ENCODE measurements around the gene KDM4B. TPM values are rescaled to one million over a fixed set of nuclear protein-coding genes. Genes with fewer than 3 reads are reported as not detected.

KDM4B gene
- total and polyA plus RNA-seq, 7 donors, result 7.2 to 46.5 (median 21.4) TPM

DNA sequence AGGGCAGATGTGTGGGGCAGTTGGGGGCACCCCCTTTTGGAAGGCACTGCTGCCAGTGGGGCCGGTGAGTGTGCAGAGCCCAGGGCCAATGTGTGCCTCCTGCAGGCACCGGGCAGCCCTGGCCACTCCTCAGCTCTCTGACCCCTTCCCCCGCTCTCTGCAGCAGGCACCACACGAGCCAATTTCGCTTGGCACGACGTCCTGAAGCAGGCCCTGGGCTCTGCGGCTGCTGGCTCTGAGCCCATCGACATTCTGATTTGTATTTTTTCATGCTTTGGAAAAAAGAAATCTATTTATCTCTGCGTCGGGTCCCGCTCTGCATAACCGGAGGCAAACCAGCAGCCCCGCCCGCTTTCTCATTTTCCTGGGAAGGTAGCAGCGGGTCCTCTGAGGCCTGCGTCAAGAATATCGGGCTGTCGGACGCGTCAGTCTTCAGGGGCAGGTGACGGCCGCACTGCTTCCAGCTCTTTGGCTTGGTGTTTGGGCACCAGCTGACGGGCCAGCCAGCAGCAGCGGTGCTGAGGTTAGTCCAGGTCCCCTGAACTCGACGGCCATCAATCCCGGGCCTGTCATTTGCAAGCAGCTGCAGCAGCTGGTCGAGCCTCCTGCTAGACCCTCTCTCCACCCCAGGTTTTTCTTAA, 134.3 kb downstream of the KDM4B start:
- Histone ChIP-seq H3K4me1 (peaks cover 0 to 51% (median 33%) of the 10 kb centered on the region in 4 donors), H3K36me3 (peaks cover 0 to 31% (median 9%) of the 10 kb centered on the region in 4 donors), H3K9me3 (peaks cover 7 to 14% (median 9%) of the 10 kb centered on the region in 4 donors), H3K27me3 (no peaks in the 10 kb centered on the region), H3K27ac (peak overlapping the region; percentile 44 to 78 (median 68)), H3K4me3 (peak overlapping the region in 1 of 4 donors; percentile 6)
- TF ChIP-seq POLR2AphosphoS5 (IDR thresholded peaks at IDR 0.05), result peak in 2 of 4 donors; percentile 26 to 36
- TF ChIP-seq, protein P1, sequence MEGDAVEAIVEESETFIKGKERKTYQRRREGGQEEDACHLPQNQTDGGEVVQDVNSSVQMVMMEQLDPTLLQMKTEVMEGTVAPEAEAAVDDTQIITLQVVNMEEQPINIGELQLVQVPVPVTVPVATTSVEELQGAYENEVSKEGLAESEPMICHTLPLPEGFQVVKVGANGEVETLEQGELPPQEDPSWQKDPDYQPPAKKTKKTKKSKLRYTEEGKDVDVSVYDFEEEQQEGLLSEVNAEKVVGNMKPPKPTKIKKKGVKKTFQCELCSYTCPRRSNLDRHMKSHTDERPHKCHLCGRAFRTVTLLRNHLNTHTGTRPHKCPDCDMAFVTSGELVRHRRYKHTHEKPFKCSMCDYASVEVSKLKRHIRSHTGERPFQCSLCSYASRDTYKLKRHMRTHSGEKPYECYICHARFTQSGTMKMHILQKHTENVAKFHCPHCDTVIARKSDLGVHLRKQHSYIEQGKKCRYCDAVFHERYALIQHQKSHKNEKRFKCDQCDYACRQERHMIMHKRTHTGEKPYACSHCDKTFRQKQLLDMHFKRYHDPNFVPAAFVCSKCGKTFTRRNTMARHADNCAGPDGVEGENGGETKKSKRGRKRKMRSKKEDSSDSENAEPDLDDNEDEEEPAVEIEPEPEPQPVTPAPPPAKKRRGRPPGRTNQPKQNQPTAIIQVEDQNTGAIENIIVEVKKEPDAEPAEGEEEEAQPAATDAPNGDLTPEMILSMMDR (IDR thresholded peaks at IDR 0.05), result no peak
- WGBS, 2 donors, result 83 to 90% methylated on average over 29 of the region's 29 CpGs
- intact Hi-C loops (cut with DNase I), result no loop called here
- peak; percentile 83 for DNase-seq

DNA sequence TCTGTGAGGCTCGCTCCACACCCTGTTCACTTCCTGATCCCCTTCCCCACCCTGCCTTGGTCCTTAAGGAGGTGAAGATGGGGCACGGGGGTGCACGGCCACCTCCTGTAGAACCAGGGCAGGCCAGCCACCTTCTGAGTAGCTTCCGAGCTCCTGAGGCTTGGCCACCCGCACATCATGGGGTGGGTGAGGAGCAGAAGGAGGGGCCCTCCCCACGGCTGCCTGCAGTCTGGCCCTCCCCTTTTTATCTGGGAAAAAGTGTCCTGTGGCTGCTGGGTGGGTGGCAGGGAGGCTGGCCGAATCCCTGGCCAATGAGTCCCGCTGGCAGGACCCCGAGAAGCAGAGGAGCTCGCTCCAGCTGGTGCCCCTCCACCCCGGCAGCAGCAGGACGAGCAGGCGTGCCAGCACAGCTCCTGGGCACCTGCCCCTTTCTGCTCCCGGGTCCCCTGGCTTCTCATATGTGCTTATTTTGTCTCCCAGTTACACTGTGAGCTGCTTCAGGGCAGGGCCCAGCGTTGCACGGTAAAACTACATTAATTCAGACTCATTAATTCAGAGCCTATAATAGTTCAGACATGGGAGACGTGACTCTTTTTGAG, 135.0 kb downstream of the KDM4B start:
- intact Hi-C loops (cut with DNase I), result no loop called here
- DNase-seq, result no peak
- peaks cover 0 to 25% (median 6%) of the 10 kb centered on the region in 4 donors for H3K36me3 ChIP-seq
- no peaks in the 10 kb centered on the region for H3K27me3 ChIP-seq
- H3K27ac ChIP-seq, result peak overlapping the region; percentile 44 to 78 (median 68)
- no peak for TF ChIP-seq POLR2A (IDR thresholded peaks at IDR 0.05)
- no peak for TF ChIP-seq EP300 (IDR thresholded peaks at IDR 0.05)
- TF ChIP-seq, protein P1 (IDR thresholded peaks at IDR 0.05), result no peak
- peaks cover 0 to 51% (median 33%) of the 10 kb centered on the region in 4 donors for H3K4me1 ChIP-seq
- no peak overlapping the region for H3K4me3 ChIP-seq
- peaks cover 7 to 12% (median 9%) of the 10 kb centered on the region in 4 donors for H3K9me3 ChIP-seq
- 90 to 94% methylated on average over 17 of the region's 17 CpGs for WGBS, 2 donors

DNA sequence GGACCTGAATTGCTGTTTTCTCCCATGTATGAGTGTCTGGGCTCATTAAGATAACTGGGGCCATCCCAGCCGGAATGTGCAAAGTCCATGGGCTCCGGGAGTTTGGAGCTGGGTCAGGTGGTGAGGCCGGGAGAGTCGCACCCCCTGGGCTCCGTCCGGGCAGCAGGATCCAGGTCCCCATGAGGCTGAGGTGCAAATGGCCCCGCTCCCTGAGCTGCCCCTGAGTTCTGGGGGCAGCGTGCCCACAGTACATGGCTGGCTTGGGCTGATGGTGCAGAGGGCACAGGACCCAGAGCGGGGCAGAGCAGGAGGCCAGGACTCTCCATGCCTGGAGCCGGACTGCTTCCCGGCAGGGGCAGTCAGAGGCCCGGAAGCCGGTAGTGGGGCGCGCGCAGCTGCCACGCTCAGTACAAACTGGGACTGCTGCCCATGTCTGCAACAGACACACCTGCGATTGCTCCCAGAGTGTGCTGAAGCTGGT, 136.0 kb downstream of the KDM4B start:
- Histone ChIP-seq H3K36me3 (peaks cover 0 to 15% (median 1%) of the 10 kb centered on the region in 4 donors), H3K27me3 (no peaks in the 10 kb centered on the region), H3K4me3 (no peak overlapping the region), H3K4me1 (peaks cover 0 to 51% (median 33%) of the 10 kb centered on the region in 4 donors), H3K9me3 (peaks cover 2 to 4% (median 2%) of the 10 kb centered on the region in 4 donors), H3K27ac (peak overlapping the region in 2 of 4 donors; percentile 74 to 78)
- intact Hi-C loops (cut with DNase I), result no loop called here
- WGBS, 2 donors, result 97% methylated on average over 18 of the region's 18 CpGs
- TF ChIP-seq EP300 (IDR thresholded peaks at IDR 0.05) (no peak), POLR2AphosphoS5 (IDR thresholded peaks at IDR 0.05) (no peak), POLR2A (IDR thresholded peaks at IDR 0.05) (no peak)
- TF ChIP-seq, protein P1 (IDR thresholded peaks at IDR 0.05), result no peak
- no peak for DNase-seq

DNA sequence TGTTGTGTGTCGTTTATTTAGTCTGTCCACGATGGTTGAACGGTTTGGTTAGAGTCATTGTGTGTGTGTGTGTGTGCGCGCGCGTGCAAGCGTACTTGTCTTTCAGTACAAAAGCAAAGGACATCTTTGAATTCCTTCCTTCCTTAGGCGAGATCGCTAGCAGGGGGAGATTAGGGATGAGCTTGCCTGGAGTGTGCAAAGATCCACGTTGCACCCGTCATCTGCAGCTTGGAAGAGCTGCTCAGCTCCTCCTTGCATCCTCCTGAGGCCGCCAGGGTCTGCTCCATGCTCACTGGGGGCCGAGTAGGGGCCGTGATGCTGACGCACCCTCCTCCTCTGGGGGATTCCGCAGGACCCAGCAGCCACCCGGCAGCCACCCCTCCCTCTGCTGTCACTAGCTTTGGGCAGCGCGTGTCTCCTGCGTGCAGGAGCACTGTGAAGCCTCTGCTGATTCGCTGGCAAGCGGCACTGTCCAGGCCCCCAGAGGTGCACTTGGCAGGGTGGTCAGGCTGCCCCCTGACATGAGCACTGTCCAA, 137.3 kb downstream of the KDM4B start:
- H3K36me3 ChIP-seq, result peaks cover 0 to 25% (median 3%) of the 10 kb centered on the region in 4 donors
- no peak for DNase-seq
- H3K9me3 ChIP-seq, result no peaks in the 10 kb centered on the region
- no peak overlapping the region for H3K4me3 ChIP-seq
- WGBS, 2 donors, result 94 to 95% methylated on average over 23 of the region's 23 CpGs
- H3K27ac ChIP-seq, result no peak overlapping the region
- intact Hi-C loops (cut with DNase I), result no loop called here
- H3K27me3 ChIP-seq, result no peaks in the 10 kb centered on the region
- H3K4me1 ChIP-seq, result peaks cover 0 to 51% (median 33%) of the 10 kb centered on the region in 4 donors
- TF ChIP-seq POLR2A (IDR thresholded peaks at IDR 0.05) (no peak), EP300 (IDR thresholded peaks at IDR 0.05) (no peak), POLR2AphosphoS5 (IDR thresholded peaks at IDR 0.05) (no peak)
- TF ChIP-seq, protein P1 (IDR thresholded peaks at IDR 0.05), result no peak
